HG03139 (cell line): ENCODE results near the gene KIAA0753.

Source experiments
- ATAC-seq: cut with Tn5 transposase; IDR thresholded peaks from one replicate; pipeline ENCODE4 v1.9.1; 2021; ENCODE audit not compliant: unreplicated experiment

The KIAA0753 gene

GRCh38 chr17:6572972-6573370 is 67.5 kb downstream of the KIAA0753 start:
- ATAC-seq = no peak

GRCh38 chr17:6571452-6571781 is 69.1 kb downstream of the KIAA0753 start:
- ATAC-seq = no peak

GRCh38 chr17:6570731-6571451 is 69.6 kb downstream of the KIAA0753 start:
- ATAC-seq = no peak

GRCh38 chr17:6569370-6570285 is 70.9 kb downstream of the KIAA0753 start:
- no peak for ATAC-seq

GRCh38 chr17:6568184-6568758 is 72.2 kb downstream of the KIAA0753 start:
- no peak for ATAC-seq

GRCh38 chr17:6567528-6568183 is 72.9 kb downstream of the KIAA0753 start:
- ATAC-seq = no peak

GRCh38 chr17:6561446-6561845 is 79.1 kb downstream of the KIAA0753 start:
- no peak for ATAC-seq

- no peak for ATAC-seq
Observed at GRCh38 chr17:6560496-6560895, 80.0 kb downstream of the KIAA0753 start.

- ATAC-seq = no peak
Observed at GRCh38 chr17:6559753-6560215, 80.7 kb downstream of the KIAA0753 start.

GRCh38 chr17:6558932-6559752 is 81.4 kb downstream of the KIAA0753 start:
- no peak for ATAC-seq

- no peak for ATAC-seq
Observed at GRCh38 chr17:6558276-6558675, 82.2 kb downstream of the KIAA0753 start.

GRCh38 chr17:6557040-6557438 is 83.5 kb downstream of the KIAA0753 start:
- no peak for ATAC-seq

- ATAC-seq = no peak
Observed at GRCh38 chr17:6556121-6557039, 84.1 kb downstream of the KIAA0753 start, which contains the start of gene PITPNM3. Gene PITPNM3 (minus strand): TSS chr17:6556555. CDS start chr17:6556406, 149 bp downstream.

- ATAC-seq = no peak
Observed at GRCh38 chr17:6555331-6556120, 85.0 kb downstream of the KIAA0753 start.

- ATAC-seq = no peak
Observed at GRCh38 chr17:6554871-6555330, 85.6 kb downstream of the KIAA0753 start.

GRCh38 chr17:6554342-6554741 is 86.2 kb downstream of the KIAA0753 start:
- no peak for ATAC-seq

GRCh38 chr17:6551869-6552531 is 88.5 kb downstream of the KIAA0753 start:
- ATAC-seq = no peak

- ATAC-seq = no peak
Observed at GRCh38 chr17:6551356-6551755, 89.2 kb downstream of the KIAA0753 start.
